Measurements from ENCODE around the gene HOXD4.

GRCh38 chr2:176149939-176150583, 1.3 kb upstream of the HOXD4 start:
- TF ChIP-seq, protein P1, sequence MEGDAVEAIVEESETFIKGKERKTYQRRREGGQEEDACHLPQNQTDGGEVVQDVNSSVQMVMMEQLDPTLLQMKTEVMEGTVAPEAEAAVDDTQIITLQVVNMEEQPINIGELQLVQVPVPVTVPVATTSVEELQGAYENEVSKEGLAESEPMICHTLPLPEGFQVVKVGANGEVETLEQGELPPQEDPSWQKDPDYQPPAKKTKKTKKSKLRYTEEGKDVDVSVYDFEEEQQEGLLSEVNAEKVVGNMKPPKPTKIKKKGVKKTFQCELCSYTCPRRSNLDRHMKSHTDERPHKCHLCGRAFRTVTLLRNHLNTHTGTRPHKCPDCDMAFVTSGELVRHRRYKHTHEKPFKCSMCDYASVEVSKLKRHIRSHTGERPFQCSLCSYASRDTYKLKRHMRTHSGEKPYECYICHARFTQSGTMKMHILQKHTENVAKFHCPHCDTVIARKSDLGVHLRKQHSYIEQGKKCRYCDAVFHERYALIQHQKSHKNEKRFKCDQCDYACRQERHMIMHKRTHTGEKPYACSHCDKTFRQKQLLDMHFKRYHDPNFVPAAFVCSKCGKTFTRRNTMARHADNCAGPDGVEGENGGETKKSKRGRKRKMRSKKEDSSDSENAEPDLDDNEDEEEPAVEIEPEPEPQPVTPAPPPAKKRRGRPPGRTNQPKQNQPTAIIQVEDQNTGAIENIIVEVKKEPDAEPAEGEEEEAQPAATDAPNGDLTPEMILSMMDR (IDR thresholded peaks at IDR 0.05) = no peak
- no peak for TF ChIP-seq POLR2A (IDR thresholded peaks at IDR 0.05)
- TF ChIP-seq POLR2AphosphoS5 (IDR thresholded peaks at IDR 0.05) = no peak
- TF ChIP-seq EP300 (IDR thresholded peaks at IDR 0.05) = no peak

Data from suprapubic skin (tissue), 4 donors.